ENCODE results near the gene MYO15A.

MYO15A gene

DNA sequence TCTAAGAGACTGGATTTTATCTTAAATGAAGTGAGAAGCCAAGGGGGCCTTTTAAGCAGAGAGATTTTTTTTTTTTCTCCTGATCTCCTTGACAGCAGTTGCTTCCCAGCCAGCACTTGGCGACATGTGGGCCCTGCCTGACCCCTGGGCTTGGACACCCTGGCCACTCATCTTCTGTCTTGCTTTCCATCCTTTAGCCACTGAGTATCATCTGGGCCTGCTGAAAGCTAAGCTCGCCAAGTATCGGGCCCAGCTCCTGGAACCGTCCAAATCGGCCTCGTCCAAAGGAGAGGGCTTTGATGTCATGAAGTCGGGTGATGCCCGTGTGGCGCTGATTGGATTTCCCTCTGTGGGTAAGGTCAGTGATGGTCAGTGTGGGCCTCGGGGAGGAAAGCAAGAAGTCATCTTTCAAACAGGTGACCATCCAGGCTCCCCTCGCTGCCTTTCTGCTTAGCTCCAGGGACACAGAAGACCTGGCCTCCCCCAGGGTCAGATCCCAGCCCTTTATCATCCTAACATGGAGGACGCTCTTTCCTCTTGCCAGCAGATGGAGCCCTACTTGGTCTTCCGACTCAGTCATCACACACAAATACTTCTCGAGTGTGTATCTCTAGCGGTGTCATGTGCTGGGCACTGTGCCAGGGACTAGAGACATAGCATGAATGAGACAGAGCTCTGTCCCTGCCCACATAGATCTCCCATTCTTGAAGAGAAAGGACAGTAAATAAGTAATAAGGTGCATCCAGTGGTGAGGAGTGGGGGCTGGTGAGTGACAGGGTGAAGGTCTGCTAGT lies 14.7 kb upstream of the MYO15A start:
- no peak overlapping the region for H3K27ac Mint-ChIP-seq
- H3K9me3 Mint-ChIP-seq: no peaks in the 10 kb centered on the region
- H3K4me1 Mint-ChIP-seq: peaks cover 29% of the 10 kb centered on the region
- DNase-seq (peak in 1 of 2 donors; percentile 17), ATAC-seq (peak; percentile 31)
- no peaks in the 10 kb centered on the region for H3K27me3 Mint-ChIP-seq
- no peak overlapping the region for H3K4me3 Mint-ChIP-seq

DNA sequence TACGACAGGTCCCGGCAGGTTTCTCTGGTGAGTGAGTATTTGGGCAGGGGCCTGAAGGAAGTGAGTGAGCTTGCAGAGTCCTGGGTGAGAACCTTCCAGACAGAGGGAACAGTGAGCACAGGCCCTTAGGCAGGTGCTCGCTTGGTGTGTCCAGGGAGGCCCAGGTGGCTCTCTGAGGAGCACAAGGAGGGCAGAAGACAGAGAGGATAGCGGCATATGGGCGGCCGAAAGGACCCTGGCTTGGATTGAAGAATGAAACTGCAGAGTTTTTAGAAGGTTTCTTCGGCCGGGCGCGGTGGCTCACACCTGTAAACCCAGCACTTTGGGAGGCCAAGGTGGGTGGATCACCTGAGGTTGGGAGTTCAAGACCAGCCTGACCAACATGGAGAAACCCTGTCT lies 14.1 kb upstream of the MYO15A start:
- Mint-ChIP-seq H3K9me3 (no peaks in the 10 kb centered on the region), H3K4me1 (peaks cover 23% of the 10 kb centered on the region), H3K27me3 (no peaks in the 10 kb centered on the region), H3K4me3 (no peak overlapping the region), H3K27ac (no peak overlapping the region)
- DNase-seq (no peak), ATAC-seq (no peak)

DNA sequence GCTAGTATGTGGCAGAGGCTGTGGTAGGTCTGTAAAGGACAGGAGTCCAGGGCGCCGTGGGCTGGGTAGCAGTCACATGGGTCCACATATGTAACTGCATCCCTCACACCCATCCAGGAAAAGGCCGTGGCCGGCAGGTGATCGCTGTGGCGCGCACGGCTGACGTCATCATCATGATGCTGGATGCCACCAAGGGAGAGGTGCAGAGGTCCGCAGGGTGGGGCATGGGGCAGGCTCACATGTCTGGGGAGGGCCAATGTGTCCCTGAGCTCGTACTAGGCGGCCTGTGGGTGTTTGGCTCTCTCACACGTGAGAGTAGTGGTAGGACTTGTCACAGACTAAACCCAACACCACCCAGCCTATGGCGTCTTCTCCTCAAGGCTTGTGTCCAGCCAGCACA lies 9.0 kb upstream of the MYO15A start:
- Mint-ChIP-seq H3K27ac (no peak overlapping the region), H3K9me3 (no peaks in the 10 kb centered on the region), H3K4me3 (no peak overlapping the region), H3K4me1 (no peaks in the 10 kb centered on the region), H3K27me3 (no peaks in the 10 kb centered on the region)
- DNase-seq (no peak), ATAC-seq (no peak)

DNA sequence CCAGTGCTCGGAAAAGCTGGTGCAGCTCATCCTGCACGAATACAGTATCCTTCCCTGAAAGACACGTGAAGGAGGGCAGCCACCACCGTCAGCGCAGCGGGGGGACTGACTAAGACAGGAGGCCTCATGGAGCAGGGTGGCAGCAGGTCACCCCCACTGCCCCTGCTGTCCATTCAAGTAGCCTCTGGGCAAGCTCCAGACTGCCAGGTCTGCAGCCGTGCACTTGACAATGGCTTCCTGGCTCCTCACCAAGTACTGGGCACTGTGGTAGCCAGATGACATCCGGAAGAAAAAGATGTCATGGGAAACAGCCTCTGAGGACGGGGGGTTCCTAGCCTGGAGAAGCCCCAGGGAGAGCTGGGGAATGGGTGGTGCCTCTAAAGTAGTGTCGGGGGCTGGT lies 7.9 kb upstream of the MYO15A start:
- H3K27ac Mint-ChIP-seq: no peak overlapping the region
- DNase-seq: no peak
- ATAC-seq: no peak
- H3K9me3 Mint-ChIP-seq: no peaks in the 10 kb centered on the region
- no peak overlapping the region for H3K4me3 Mint-ChIP-seq
- H3K27me3 Mint-ChIP-seq: no peaks in the 10 kb centered on the region
- H3K4me1 Mint-ChIP-seq: no peaks in the 10 kb centered on the region

DNA sequence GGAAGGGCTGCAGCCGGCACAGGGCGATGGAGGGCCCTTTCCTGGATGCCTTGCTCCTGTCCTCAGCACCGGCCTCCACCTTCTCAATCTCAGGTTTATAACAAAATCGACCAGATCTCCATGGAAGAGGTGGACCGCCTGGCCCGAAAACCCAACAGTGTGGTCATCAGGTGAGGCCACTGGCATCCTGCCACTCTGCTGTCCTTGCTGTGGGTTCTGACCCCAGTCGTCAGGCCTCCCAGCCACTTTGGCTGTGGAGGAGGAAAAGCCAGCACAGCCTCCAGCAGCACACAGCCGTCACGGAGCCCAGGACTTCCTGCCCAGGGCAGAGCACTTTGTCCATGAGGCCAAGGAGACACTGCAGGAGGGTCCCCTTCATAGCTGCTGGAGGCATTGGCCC lies 6.7 kb upstream of the MYO15A start:
- Mint-ChIP-seq H3K27me3 (no peaks in the 10 kb centered on the region), H3K4me1 (no peaks in the 10 kb centered on the region), H3K4me3 (no peak overlapping the region), H3K9me3 (no peaks in the 10 kb centered on the region), H3K27ac (peak overlapping the region in 1 of 2 donors; percentile 80)
- DNase-seq: no peak
- ATAC-seq: no peak

DNA sequence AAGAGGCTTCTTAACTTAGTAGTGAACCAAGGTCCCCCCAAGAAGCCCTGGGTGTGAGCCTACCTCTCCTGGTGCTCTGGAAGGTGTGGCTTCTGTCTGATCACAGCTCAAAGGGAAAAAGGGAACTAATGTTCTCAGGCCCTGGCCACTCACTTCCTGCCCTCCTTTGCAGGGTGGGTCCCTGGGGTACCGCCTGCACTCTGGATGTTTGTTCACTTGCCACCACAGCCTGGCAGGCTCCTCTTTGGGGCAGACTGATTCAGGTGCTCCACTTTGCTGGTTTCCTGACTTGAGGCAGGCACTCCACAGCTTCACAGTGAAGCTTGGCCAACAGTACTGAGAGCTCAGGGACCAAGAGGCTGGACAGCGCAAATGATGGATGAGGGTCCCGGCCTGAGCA lies 5.9 kb upstream of the MYO15A start:
- Mint-ChIP-seq H3K4me1 (no peaks in the 10 kb centered on the region), H3K27me3 (no peaks in the 10 kb centered on the region), H3K27ac (no peak overlapping the region), H3K4me3 (no peak overlapping the region), H3K9me3 (no peaks in the 10 kb centered on the region)
- DNase-seq (no peak), ATAC-seq (no peak)

DNA sequence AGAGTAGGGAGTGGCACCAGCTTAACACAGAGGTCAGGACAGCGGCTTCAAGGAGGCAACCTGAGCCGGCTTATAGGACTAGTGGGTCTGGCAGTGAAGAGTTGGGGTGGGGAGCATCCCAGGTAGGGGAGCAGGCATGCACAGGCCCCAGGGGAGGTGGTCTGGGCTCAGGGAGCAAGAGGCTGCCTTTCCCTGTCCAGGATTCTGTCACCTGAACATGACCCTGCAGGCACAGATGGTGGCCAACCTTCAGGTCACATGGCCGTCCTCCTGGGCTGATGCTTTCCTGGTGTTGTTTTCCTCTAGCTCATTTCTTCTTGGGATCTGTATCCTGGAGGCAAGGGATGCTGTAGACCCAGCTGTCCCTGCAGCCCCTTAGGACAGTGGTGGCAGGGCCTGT lies 3.5 kb upstream of the MYO15A start:
- no peaks in the 10 kb centered on the region for H3K9me3 Mint-ChIP-seq
- H3K4me3 Mint-ChIP-seq: no peak overlapping the region
- H3K27me3 Mint-ChIP-seq: no peaks in the 10 kb centered on the region
- DNase-seq: no peak
- no peak for ATAC-seq
- H3K4me1 Mint-ChIP-seq: no peaks in the 10 kb centered on the region
- H3K27ac Mint-ChIP-seq: peak overlapping the region in 1 of 2 donors; percentile 87

DNA sequence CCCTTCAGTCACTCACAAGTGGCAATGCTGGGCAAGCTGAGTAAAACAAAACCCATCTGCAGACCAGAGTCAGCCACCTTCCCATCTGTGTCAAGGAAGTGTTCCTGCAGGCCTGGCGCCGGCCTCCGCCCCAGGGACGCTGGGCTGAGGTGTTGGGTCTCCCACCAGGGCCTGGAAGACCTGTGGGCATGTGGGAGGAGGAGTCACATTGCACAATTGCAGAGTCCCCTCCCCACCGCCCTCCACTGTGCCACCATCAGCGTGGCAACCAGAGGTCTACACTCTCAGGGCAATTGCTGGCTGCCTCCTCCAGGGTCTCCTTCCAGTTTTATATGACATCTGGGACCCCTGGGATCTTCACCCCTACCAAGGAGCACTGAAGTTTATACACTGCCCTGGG lies 3.0 kb upstream of the MYO15A start:
- no peak for DNase-seq
- Mint-ChIP-seq H3K27me3 (no peaks in the 10 kb centered on the region), H3K9me3 (no peaks in the 10 kb centered on the region), H3K4me1 (no peaks in the 10 kb centered on the region), H3K4me3 (no peak overlapping the region), H3K27ac (no peak overlapping the region)
- no peak for ATAC-seq

DNA sequence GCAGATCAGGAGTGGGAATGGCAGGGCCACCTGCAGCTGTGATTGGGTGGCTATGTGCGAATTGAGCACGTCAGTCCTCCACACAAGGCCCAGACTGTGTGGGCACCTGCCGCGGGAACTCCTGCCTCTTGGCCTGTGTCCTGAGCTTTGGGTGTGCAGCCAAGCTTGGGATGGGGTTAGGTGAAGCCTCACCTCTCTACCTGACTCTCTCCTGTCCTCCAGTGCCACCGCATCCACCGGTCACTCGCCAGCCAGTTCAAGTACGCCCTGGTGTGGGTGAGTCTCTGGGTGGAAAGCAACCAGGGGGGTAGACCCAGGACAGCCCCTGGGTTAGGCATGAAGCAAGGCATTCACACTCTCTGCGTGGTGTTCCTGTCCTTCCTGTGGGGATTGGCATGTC lies 2.3 kb upstream of the MYO15A start:
- Mint-ChIP-seq H3K4me3 (no peak overlapping the region), H3K27me3 (no peaks in the 10 kb centered on the region), H3K4me1 (no peaks in the 10 kb centered on the region), H3K27ac (no peak overlapping the region), H3K9me3 (no peaks in the 10 kb centered on the region)
- DNase-seq (no peak), ATAC-seq (no peak)

DNA sequence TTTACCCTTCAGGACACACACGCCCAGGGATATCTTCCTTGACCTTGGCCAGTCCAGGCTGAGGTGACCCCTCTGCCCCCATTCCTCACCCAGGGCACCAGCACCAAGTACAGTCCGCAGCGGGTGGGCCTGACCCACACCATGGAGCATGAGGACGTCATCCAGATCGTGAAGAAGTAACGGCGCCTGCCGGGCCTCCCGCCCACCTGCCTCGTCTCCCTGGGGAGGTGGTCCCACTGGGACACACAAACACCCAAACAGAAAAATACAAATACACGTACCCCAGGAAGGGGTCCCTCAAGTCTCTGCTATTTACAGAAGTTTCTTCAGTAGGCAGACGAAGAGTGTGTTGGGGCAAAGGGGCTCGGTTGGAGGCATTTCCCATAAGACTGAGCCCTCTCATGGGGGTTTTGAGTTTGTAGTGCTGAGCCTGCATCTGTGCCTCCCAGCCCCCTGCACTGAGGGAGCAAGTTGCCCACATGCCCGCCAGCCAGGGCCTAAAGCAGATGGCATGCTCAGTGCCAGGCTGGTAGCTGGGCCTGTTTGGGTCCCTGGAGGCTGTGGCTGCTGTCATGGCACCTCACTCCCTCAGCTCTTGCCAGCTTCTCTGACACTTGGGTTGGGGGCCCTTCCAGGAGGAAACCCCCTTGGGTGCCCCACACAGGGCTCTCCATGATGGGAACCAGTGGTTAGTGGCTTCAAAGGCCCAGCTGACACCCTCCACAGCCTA lies 1.3 kb upstream of the MYO15A start:
- DNase-seq (no peak), ATAC-seq (no peak)
- peak overlapping the region in 1 of 2 donors; percentile 85 for H3K27ac Mint-ChIP-seq
- H3K4me1 Mint-ChIP-seq: no peaks in the 10 kb centered on the region
- no peaks in the 10 kb centered on the region for H3K27me3 Mint-ChIP-seq
- H3K4me3 Mint-ChIP-seq: no peak overlapping the region
- H3K9me3 Mint-ChIP-seq: no peaks in the 10 kb centered on the region

DNA sequence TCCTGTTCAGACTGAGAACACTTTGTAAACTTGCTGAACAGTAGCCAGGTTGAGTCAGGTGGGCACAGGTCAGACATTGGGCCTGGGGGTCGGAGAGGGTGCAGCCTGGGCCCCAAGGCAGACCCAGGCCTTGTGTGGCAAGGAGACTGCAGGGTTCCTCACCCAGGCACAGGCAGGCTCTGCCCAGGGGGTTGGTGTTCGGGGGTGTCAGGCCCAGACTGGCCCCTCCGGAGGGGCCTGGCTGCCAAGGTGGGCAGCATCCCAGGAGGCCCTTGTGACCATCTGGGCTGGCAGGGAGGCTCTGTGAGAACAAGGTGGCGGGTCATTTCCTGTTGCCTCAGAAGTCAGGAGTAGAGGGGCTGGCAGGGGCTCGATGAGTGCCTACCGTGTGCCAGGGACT lies 585 bp upstream of the MYO15A start:
- Mint-ChIP-seq H3K4me3 (no peak overlapping the region), H3K27ac (peak overlapping the region in 1 of 2 donors; percentile 85), H3K27me3 (no peaks in the 10 kb centered on the region), H3K9me3 (no peaks in the 10 kb centered on the region), H3K4me1 (no peaks in the 10 kb centered on the region)
- ATAC-seq (no peak), DNase-seq (no peak)

DNA sequence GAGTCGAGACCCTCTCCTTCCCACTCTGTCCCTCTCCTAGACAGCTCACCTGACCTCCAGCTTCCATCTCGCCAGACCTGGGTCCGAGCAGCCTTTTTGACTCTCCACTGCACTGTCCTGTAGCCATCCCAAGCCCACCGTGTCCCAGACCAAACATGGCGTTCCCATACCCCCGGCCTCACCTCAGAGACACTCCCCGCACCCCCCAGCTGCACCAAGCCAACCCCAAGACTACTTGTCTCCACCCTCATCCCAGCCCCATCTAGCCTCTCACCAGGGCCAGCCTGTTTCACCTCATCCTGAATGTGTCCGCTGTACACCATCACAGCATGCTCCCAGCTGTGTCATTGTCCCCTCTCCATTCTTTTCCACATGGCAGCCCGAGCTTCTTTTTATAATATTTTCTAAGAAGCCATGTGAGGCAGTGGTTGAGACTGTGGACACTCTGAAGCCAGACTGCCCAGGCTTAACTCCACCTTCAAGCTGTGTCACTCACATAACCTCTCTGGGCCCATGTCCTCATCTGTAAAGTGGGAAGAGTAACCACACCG lies 1.5 kb downstream of the MYO15A start:
- Mint-ChIP-seq H3K4me1 (no peaks in the 10 kb centered on the region), H3K27me3 (no peaks in the 10 kb centered on the region), H3K9me3 (no peaks in the 10 kb centered on the region), H3K4me3 (no peak overlapping the region), H3K27ac (peak overlapping the region; percentile 23 to 66)
- DNase-seq (no peak), ATAC-seq (no peak)

DNA sequence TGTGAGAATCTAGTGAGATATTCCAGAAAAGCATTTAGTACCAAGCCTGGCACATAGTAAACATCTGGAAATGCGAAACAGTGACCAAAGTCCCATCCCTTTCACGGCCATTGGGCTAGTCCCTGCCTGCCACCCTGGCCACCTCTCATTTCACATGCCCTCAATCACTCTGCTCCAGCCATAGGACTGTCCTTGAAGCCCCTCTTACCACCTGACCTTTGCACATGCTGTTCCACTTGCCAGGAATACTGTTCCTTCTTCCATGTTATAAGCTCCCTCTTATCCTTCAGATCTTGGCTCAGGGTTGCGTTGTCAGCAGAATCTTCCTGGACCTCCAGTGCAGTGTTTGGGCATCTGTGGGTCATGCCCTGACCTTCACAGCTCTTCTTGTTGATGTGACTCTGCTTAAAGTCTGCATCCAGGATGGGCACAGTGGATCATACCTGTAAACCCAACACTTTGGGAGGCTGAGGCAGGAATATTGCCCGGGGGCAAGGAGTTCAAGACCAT lies 2.1 kb downstream of the MYO15A start:
- no peaks in the 10 kb centered on the region for H3K4me1 Mint-ChIP-seq
- DNase-seq (no peak), ATAC-seq (no peak)
- H3K4me3 Mint-ChIP-seq: no peak overlapping the region
- H3K27ac Mint-ChIP-seq: no peak overlapping the region
- no peaks in the 10 kb centered on the region for H3K27me3 Mint-ChIP-seq
- H3K9me3 Mint-ChIP-seq: no peaks in the 10 kb centered on the region

DNA sequence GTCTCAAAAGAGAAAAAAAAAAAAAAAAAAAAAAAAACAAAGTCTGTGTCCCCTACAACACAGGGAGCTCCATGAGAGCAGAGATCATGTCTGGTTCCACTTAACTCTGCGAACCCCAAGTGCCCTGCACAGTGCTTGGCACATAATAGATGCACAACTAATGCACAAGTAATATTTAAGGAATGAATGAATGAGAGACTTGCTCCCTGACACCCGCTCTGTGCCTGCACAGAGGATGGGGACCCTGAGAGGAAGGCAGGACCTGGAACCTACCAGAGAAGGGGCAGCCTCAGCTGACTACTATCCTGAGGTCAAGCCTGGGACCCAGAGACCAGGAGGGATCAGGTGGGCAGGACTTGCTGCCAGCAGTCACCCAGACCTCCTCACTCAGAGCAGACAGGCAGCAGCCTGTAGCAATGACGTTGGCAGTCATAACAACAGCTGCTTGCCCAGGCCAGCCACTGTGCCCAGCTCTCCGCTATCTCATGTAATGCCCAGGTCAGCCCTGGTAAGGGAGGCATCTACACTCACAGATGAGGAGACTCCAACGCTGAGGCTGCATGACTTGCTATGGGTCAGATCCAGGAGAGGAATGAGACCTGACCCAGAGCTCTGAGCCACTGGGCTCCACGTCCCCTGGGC lies 2.9 kb downstream of the MYO15A start:
- H3K4me1 Mint-ChIP-seq: no peaks in the 10 kb centered on the region
- DNase-seq (no peak), ATAC-seq (no peak)
- H3K9me3 Mint-ChIP-seq: no peaks in the 10 kb centered on the region
- H3K27me3 Mint-ChIP-seq: no peaks in the 10 kb centered on the region
- H3K27ac Mint-ChIP-seq: no peak overlapping the region
- no peak overlapping the region for H3K4me3 Mint-ChIP-seq

DNA sequence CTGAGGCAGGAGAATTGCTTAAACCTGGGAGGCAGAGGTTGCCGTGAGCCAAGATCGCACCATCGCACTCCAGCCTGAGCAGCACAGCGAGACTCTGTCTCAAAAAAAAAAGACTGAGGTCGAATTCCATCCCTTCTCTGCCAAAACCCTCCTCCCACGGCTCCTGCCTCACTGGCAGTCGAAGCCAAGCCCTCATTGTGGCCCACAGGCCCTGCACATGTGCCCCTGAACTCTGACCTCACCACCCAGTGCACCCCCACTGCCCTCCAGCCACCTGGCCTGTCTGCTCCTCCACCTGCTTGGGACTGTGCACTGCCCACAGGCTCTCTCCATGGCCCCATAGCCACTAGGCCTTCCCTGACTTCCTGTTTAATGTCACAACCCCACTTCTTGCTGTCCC lies 7.0 kb downstream of the MYO15A start:
- H3K4me3 Mint-ChIP-seq: no peak overlapping the region
- H3K27ac Mint-ChIP-seq: no peak overlapping the region

DNA sequence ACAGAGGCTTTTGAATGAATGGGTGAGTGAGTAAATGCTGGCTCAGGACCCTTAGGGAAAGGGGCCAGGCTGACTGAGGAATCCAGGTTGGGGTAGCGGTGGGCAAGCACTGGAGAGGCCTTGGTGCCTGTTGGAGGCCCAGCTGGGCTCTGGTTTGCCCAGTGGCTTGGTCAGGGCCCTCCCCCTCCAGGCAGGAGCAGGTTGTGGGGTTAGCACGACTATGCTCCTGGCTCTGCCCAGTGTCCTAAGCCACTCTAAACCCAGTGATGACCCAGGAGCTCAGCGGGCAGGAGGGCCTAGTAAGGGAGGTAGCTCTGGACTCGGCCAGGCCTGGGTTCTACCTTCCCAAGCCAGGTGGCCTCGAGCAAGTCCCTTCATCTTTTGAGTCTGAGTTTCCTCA lies 7.5 kb downstream of the MYO15A start:
- Mint-ChIP-seq H3K4me3 (no peak overlapping the region), H3K4me1 (no peaks in the 10 kb centered on the region), H3K27ac (no peak overlapping the region), H3K27me3 (no peaks in the 10 kb centered on the region), H3K9me3 (peaks cover 0 to 8% of the 10 kb centered on the region in 2 donors)
- DNase-seq (no peak), ATAC-seq (no peak)

More for the DNA sequence above, 7.0 kb downstream of the MYO15A start:
- Mint-ChIP-seq H3K27me3 (no peaks in the 10 kb centered on the region), H3K9me3 (peaks cover 0 to 8% of the 10 kb centered on the region in 2 donors), H3K4me1 (no peaks in the 10 kb centered on the region)
- no peak for ATAC-seq
- DNase-seq: no peak
